Lower leg skin (tissue), 3 donors: ENCODE measurements around the gene RAB9B.

Experiments used
- POLR2A ChIP-seq, 2 donors: fragments of 450-650 bp; IDR thresholded peaks; one replicate each; pipeline ENCODE4 v1.6.1; 2016 to 2017; ENCODE audit warnings: antibody characterized with exemption in 2 of 2, mild to moderate bottlenecking in 1 of 2, moderate library complexity in 1 of 2
- TF ChIP-seq, protein P1 (sequence below), 3 donors: fragments of 450-650 bp; IDR thresholded peaks; one replicate each; pipeline ENCODE4 v1.5.1; 2016; ENCODE audit warnings: antibody characterized with exemption in 3 of 3, mild to moderate bottlenecking in 3 of 3, moderate library complexity in 2 of 3

DNA sequence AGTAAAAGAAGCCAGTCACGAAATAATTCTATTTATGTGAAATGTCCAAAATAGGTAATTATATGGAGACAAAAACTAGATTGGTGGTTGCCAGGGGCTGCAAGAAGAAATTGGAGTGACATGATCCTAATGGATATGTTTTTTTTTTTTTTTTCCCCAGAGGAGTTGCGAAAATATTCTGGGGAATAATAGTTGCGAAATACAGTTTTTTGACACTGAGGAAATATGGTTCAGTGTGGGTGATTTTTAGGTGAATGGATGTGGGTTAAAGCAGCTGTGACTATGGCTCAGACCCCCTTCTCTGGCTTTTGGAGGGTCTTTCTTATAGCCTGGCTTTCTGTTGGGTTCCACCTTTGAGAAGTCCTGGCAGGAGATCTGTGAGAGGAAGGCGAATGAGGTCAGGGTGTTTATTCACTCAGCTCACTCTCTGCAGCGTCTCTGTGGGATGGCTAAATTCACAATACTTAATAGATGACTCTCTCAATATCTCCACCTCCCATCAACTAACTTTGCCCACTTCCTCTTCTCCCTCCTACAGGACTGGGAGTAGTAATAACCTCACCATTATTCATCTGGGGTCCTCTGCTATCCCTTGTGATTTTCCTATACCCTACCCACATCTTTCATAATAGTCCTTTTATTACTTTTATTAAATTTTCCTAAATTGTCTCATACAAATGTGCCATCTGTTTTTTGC lies 15.3 kb upstream of the RAB9B start:
- TF ChIP-seq, protein P1, sequence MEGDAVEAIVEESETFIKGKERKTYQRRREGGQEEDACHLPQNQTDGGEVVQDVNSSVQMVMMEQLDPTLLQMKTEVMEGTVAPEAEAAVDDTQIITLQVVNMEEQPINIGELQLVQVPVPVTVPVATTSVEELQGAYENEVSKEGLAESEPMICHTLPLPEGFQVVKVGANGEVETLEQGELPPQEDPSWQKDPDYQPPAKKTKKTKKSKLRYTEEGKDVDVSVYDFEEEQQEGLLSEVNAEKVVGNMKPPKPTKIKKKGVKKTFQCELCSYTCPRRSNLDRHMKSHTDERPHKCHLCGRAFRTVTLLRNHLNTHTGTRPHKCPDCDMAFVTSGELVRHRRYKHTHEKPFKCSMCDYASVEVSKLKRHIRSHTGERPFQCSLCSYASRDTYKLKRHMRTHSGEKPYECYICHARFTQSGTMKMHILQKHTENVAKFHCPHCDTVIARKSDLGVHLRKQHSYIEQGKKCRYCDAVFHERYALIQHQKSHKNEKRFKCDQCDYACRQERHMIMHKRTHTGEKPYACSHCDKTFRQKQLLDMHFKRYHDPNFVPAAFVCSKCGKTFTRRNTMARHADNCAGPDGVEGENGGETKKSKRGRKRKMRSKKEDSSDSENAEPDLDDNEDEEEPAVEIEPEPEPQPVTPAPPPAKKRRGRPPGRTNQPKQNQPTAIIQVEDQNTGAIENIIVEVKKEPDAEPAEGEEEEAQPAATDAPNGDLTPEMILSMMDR (IDR thresholded peaks at IDR 0.05) = no peak
- no peak for TF ChIP-seq POLR2A (IDR thresholded peaks at IDR 0.05)
